IPS-15b (cell line): ENCODE data around the gene MOB3C.

ENCODE experiments used
- H3K27me3 ChIP-seq: one replicate; pipeline ENCODE4 v1.6.1; 2013; ENCODE audit warnings: low read length; ENCODE audit not compliant: control insufficient read depth, insufficient read depth
- H3K36me3 ChIP-seq: one replicate; pipeline ENCODE4 v1.6.1; 2013; ENCODE audit warnings: low read length; ENCODE audit not compliant: control insufficient read depth, insufficient read depth
- H3K4me1 ChIP-seq: one replicate; pipeline ENCODE4 v1.6.1; 2013; ENCODE audit warnings: mild to moderate bottlenecking, low read length; ENCODE audit not compliant: control insufficient read depth, insufficient read depth
- H3K4me3 ChIP-seq: one replicate; pipeline ENCODE4 v1.5.1; 2013; ENCODE audit warnings: low read depth, low read length
- H3K9ac ChIP-seq: one replicate; pipeline ENCODE4 v1.6.1; 2013; ENCODE audit warnings: low read depth, mild to moderate bottlenecking, low read length
- H3K9me3 ChIP-seq: one replicate; pipeline ENCODE4 v1.6.1; 2013; ENCODE audit warnings: mild to moderate bottlenecking, low read length; ENCODE audit not compliant: control insufficient read depth, insufficient read depth

MOB3C gene

GRCh38 chr1:46615088-46615487 is 1.5 kb downstream of the MOB3C start:
- Histone ChIP-seq H3K4me3 (no peak overlapping the region), H3K27me3 (peaks cover 23% of the 10 kb centered on the region), H3K9ac (no peak overlapping the region), H3K36me3 (no peaks in the 10 kb centered on the region), H3K9me3 (no peaks in the 10 kb centered on the region), H3K4me1 (peaks cover 29% of the 10 kb centered on the region)

- peaks cover 29% of the 10 kb centered on the region for H3K4me1 ChIP-seq
- no peak overlapping the region for H3K4me3 ChIP-seq
- no peaks in the 10 kb centered on the region for H3K36me3 ChIP-seq
- no peaks in the 10 kb centered on the region for H3K9me3 ChIP-seq
- H3K9ac ChIP-seq = no peak overlapping the region
- peaks cover 22% of the 10 kb centered on the region for H3K27me3 ChIP-seq
Measured at GRCh38 chr1:46614604-46614984, 2.0 kb downstream of the MOB3C start.

GRCh38 chr1:46613661-46614603 is 2.7 kb downstream of the MOB3C start:
- peak overlapping the region; percentile 18 for H3K4me3 ChIP-seq
- H3K9ac ChIP-seq = no peak overlapping the region
- H3K36me3 ChIP-seq = no peaks in the 10 kb centered on the region
- no peaks in the 10 kb centered on the region for H3K9me3 ChIP-seq
- H3K27me3 ChIP-seq = peaks cover 19% of the 10 kb centered on the region
- peaks cover 29% of the 10 kb centered on the region for H3K4me1 ChIP-seq

GRCh38 chr1:46612937-46613660 is 3.5 kb downstream of the MOB3C start:
- Histone ChIP-seq H3K36me3 (no peaks in the 10 kb centered on the region), H3K4me3 (peak overlapping the region; percentile 18), H3K9me3 (no peaks in the 10 kb centered on the region), H3K27me3 (peaks cover 13% of the 10 kb centered on the region), H3K9ac (no peak overlapping the region), H3K4me1 (peaks cover 29% of the 10 kb centered on the region)

GRCh38 chr1:46611691-46612221 is 4.9 kb downstream of the MOB3C start:
- Histone ChIP-seq H3K9ac (no peak overlapping the region), H3K4me1 (peaks cover 25% of the 10 kb centered on the region), H3K36me3 (no peaks in the 10 kb centered on the region), H3K27me3 (no peaks in the 10 kb centered on the region), H3K4me3 (no peak overlapping the region), H3K9me3 (no peaks in the 10 kb centered on the region)

- Histone ChIP-seq H3K27me3 (peaks cover 2% of the 10 kb centered on the region), H3K4me3 (no peak overlapping the region), H3K4me1 (peaks cover 11% of the 10 kb centered on the region), H3K36me3 (no peaks in the 10 kb centered on the region), H3K9ac (no peak overlapping the region), H3K9me3 (no peaks in the 10 kb centered on the region)
Measured at GRCh38 chr1:46607345-46608130, 9.1 kb downstream of the MOB3C start.

- Histone ChIP-seq H3K9me3 (no peaks in the 10 kb centered on the region), H3K27me3 (peaks cover 2% of the 10 kb centered on the region), H3K36me3 (no peaks in the 10 kb centered on the region), H3K4me3 (no peak overlapping the region), H3K4me1 (peaks cover 6% of the 10 kb centered on the region), H3K9ac (no peak overlapping the region)
Measured at GRCh38 chr1:46606255-46606965, 10.2 kb downstream of the MOB3C start.

- Histone ChIP-seq H3K4me1 (peaks cover 6% of the 10 kb centered on the region), H3K9ac (no peak overlapping the region), H3K36me3 (no peaks in the 10 kb centered on the region), H3K4me3 (peak overlapping the region; percentile 50), H3K9me3 (no peaks in the 10 kb centered on the region), H3K27me3 (peaks cover 2% of the 10 kb centered on the region)
Measured at GRCh38 chr1:46605232-46605631, 11.4 kb downstream of the MOB3C start.

- peaks cover 6% of the 10 kb centered on the region for H3K4me1 ChIP-seq
- no peaks in the 10 kb centered on the region for H3K9me3 ChIP-seq
- H3K4me3 ChIP-seq = peak within 1 kb of the TSS; percentile 90
- H3K36me3 ChIP-seq = no peaks in the 10 kb centered on the region
- H3K9ac ChIP-seq = peak within 1 kb of the TSS; percentile 70
- H3K27me3 ChIP-seq = peaks cover 2% of the 10 kb centered on the region
Measured at GRCh38 chr1:46603858-46604549, 12.6 kb downstream of the MOB3C start, which contains the start of gene MKNK1. MKNK1 (minus strand) TSS chr1:46604268; CDS start chr1:46583327, 20,941 bp downstream.

- H3K4me1 ChIP-seq = peaks cover 6% of the 10 kb centered on the region
Measured at GRCh38 chr1:46603481-46603857, 13.1 kb downstream of the MOB3C start.

More at GRCh38 chr1:46603481-46603857, 13.1 kb downstream of the MOB3C start:
- peak overlapping the region; percentile 90 for H3K4me3 ChIP-seq
- H3K36me3 ChIP-seq = no peaks in the 10 kb centered on the region
- peak overlapping the region; percentile 70 for H3K9ac ChIP-seq
- peaks cover 2% of the 10 kb centered on the region for H3K27me3 ChIP-seq
- no peaks in the 10 kb centered on the region for H3K9me3 ChIP-seq
